ENCODE results near the gene HSDL2.

The HSDL2 gene

GRCh38 chr9:112375361-112375760 is 4.5 kb upstream of the HSDL2 start:
- TF ChIP-seq Cebpa-rat (IDR thresholded peaks at IDR 0.05) = no peak
- Histone ChIP-seq H3K4me1 (peaks cover 22 to 25% (median 24%) of the 10 kb centered on the region in 10 experiments), H3K27me3 (no peaks in the 10 kb centered on the region), H3K9ac (no peak overlapping the region), H3K36me3 (peaks cover 0 to 11% (median 4%) of the 10 kb centered on the region in 11 experiments; a peak in 8 of 22 replicates), H3K27ac (no peak overlapping the region), H3K4me2 (no peak overlapping the region), H3K4me3 (no peak overlapping the region), H4K20me1 (no peaks in the 10 kb centered on the region), H3K9me3 (replicated peaks in 1 of 11) (peaks cover 16 to 46% (median 34%) of the 10 kb centered on the region in 11 experiments)

- peaks cover 0 to 11% (median 0%) of the 10 kb centered on the region in 11 experiments; a peak in 6 of 22 replicates for H3K36me3 ChIP-seq
- H3K4me1 ChIP-seq = peaks cover 30 to 39% (median 37%) of the 10 kb centered on the region in 10 experiments
- no peak overlapping the region; a peak in 1 of 22 replicates for H3K27ac ChIP-seq
- H4K20me1 ChIP-seq = no peaks in the 10 kb centered on the region
- no peak for TF ChIP-seq Cebpa-rat (IDR thresholded peaks at IDR 0.05)
- H3K4me2 ChIP-seq = peak overlapping the region; percentile 70 to 96 (median 86)
- peaks cover 3 to 30% (median 19%) of the 10 kb centered on the region in 11 experiments; a peak in 17 of 22 replicates for H3K9me3 ChIP-seq (replicated peaks in 1 of 11)
- no peak overlapping the region for H3K9ac ChIP-seq
- peak overlapping the region in 5 of 10 experiments; percentile 1 to 88 (median 70); a peak in 8 of 20 replicates for H3K4me3 ChIP-seq
- no peaks in the 10 kb centered on the region for H3K27me3 ChIP-seq
These were observed 2.8 kb upstream of the HSDL2 start for GRCh38 chr9:112377087-112377486.

- Histone ChIP-seq H3K9me3 (replicated peaks in 1 of 11) (peaks cover 0 to 27% (median 18%) of the 10 kb centered on the region in 11 experiments; a peak in 17 of 22 replicates), H3K36me3 (peaks cover 0 to 11% (median 0%) of the 10 kb centered on the region in 11 experiments; a peak in 5 of 22 replicates), H3K4me3 (peak overlapping the region; percentile 70 to 95 (median 89); a peak in 17 of 20 replicates), H3K27me3 (no peaks in the 10 kb centered on the region), H3K9ac (peak overlapping the region; percentile 87 to 95 (median 90); a peak in 19 of 22 replicates), H4K20me1 (no peaks in the 10 kb centered on the region), H3K4me2 (peak overlapping the region; percentile 70 to 96 (median 86)), H3K27ac (peak overlapping the region in 6 of 11 experiments; percentile 85 to 94 (median 90); a peak in 8 of 22 replicates), H3K4me1 (peaks cover 35 to 45% (median 42%) of the 10 kb centered on the region in 10 experiments)
- no peak for TF ChIP-seq Cebpa-rat (IDR thresholded peaks at IDR 0.05)
These were observed 2.1 kb upstream of the HSDL2 start for GRCh38 chr9:112377684-112378327.

- Histone ChIP-seq H3K9me3 (replicated peaks in 1 of 11) (peaks cover 0 to 22% (median 18%) of the 10 kb centered on the region in 11 experiments; a peak in 17 of 22 replicates), H3K4me1 (peaks cover 42 to 53% (median 48%) of the 10 kb centered on the region in 10 experiments), H3K4me3 (peak overlapping the region; percentile 70 to 95 (median 89)), H4K20me1 (no peaks in the 10 kb centered on the region), H3K36me3 (peaks cover 0 to 11% (median 0%) of the 10 kb centered on the region in 11 experiments; a peak in 4 of 22 replicates), H3K4me2 (peak overlapping the region; percentile 70 to 96 (median 86)), H3K27me3 (no peaks in the 10 kb centered on the region), H3K27ac (peak overlapping the region; percentile 85 to 94 (median 90)), H3K9ac (peak overlapping the region; percentile 87 to 95 (median 90))
- no peak for TF ChIP-seq Cebpa-rat (IDR thresholded peaks at IDR 0.05)
These were observed 1.4 kb upstream of the HSDL2 start for GRCh38 chr9:112378328-112379176.

GRCh38 chr9:112379177-112380101 is 469 bp upstream of the HSDL2 start:
- Histone ChIP-seq H3K27me3 (no peaks in the 10 kb centered on the region), H4K20me1 (no peaks in the 10 kb centered on the region), H3K9ac (peak overlapping the region; percentile 87 to 95 (median 90)), H3K27ac (peak overlapping the region; percentile 85 to 94 (median 90)), H3K4me3 (peak overlapping the region; percentile 70 to 95 (median 89)), H3K9me3 (replicated peaks in 1 of 11) (peaks cover 0 to 17% (median 11%) of the 10 kb centered on the region in 11 experiments; a peak in 16 of 22 replicates), H3K4me2 (peak overlapping the region; percentile 70 to 96 (median 87)), H3K36me3 (peaks cover 0 to 11% (median 0%) of the 10 kb centered on the region in 11 experiments; a peak in 3 of 22 replicates), H3K4me1 (peaks cover 51 to 62% (median 57%) of the 10 kb centered on the region in 10 experiments)
- no peak for TF ChIP-seq Cebpa-rat (IDR thresholded peaks at IDR 0.05)

GRCh38 chr9:112380825-112381221 is 915 bp downstream of the HSDL2 start:
- Histone ChIP-seq H4K20me1 (no peaks in the 10 kb centered on the region), H3K4me2 (peak overlapping the region; percentile 65 to 92 (median 87)), H3K27me3 (no peaks in the 10 kb centered on the region), H3K36me3 (peaks cover 0 to 5% (median 0%) of the 10 kb centered on the region in 11 experiments; a peak in 1 of 22 replicates), H3K4me3 (peak overlapping the region; percentile 70 to 95 (median 89)), H3K4me1 (peaks cover 58 to 73% (median 67%) of the 10 kb centered on the region in 10 experiments), H3K9me3 (replicated peaks in 1 of 11) (peaks cover 0 to 3% (median 0%) of the 10 kb centered on the region in 11 experiments; a peak in 4 of 22 replicates), H3K27ac (peak overlapping the region in 10 of 11 experiments; percentile 78 to 94 (median 90); a peak in 15 of 22 replicates), H3K9ac (peak overlapping the region; percentile 82 to 95 (median 90))
- TF ChIP-seq Cebpa-rat (IDR thresholded peaks at IDR 0.05) = no peak

GRCh38 chr9:112382066-112382465 is 2.2 kb downstream of the HSDL2 start:
- Histone ChIP-seq H3K4me3 (no peak overlapping the region), H3K4me2 (peak overlapping the region in 8 of 11 experiments; percentile 1 to 92 (median 82); a peak in 10 of 22 replicates), H3K27me3 (no peaks in the 10 kb centered on the region), H3K36me3 (peaks cover 0 to 5% (median under 1%) of the 10 kb centered on the region in 11 experiments; a peak in 3 of 22 replicates), H3K9ac (no peak overlapping the region), H3K4me1 (peaks cover 51 to 68% (median 61%) of the 10 kb centered on the region in 10 experiments), H3K27ac (no peak overlapping the region), H4K20me1 (no peaks in the 10 kb centered on the region), H3K9me3 (replicated peaks in 1 of 11) (no peaks in the 10 kb centered on the region)
- no peak for TF ChIP-seq Cebpa-rat (IDR thresholded peaks at IDR 0.05)
